CD14-positive monocyte (primary cell): Measurements from ENCODE around the gene PSMB8. TPM values are rescaled to one million over a fixed set of nuclear protein-coding genes. Genes with fewer than 3 reads are reported as not detected.
A peak's percentile ranks its signal among the peaks of the same experiment; 100 is the strongest.

Experiments used
- DNase-seq, 3 donors: peaks; one replicate each; pipeline ENCODE4 v3.0.0-alpha.2; 2011 to 2022
- H2AFZ ChIP-seq: 2 replicates; pipeline ENCODE4 v1.6.0; 2012; ENCODE audit warnings: mild to moderate bottlenecking, low read depth, low read length, inconsistent platforms; ENCODE audit not compliant: insufficient read depth, poor library complexity, severe bottlenecking
- H3K27ac ChIP-seq, 2 donors: 1 replicate in 1 of 2; 2 replicates in 1 of 2; pipeline ENCODE4 v1.5.1; 2012 to 2013; ENCODE audit warnings: low read length in 2 of 2, control low read depth in 1 of 2, inconsistent platforms in 1 of 2, low read depth in 1 of 2, mild to moderate bottlenecking in 1 of 2
- H3K27me3 ChIP-seq, 2 donors: one replicate each; pipeline versions ENCODE4 v1.6.0 to v1.6.1; 2011 to 2013; ENCODE audit warnings: low read length in 2 of 2; ENCODE audit not compliant: control insufficient read depth in 2 of 2, insufficient read depth in 2 of 2
- H3K36me3 ChIP-seq, 2 donors: replicated peaks in 1 of 2; 1 replicate in 1 of 2; 2 replicates in 1 of 2; pipeline versions ENCODE4 v1.5.1 to v1.6.1; 2012 to 2013; ENCODE audit warnings: low read length in 2 of 2, control low read depth in 1 of 2, inconsistent platforms in 1 of 2, mild to moderate bottlenecking in 1 of 2; ENCODE audit not compliant: insufficient read depth in 2 of 2, control insufficient read depth in 1 of 2
- H3K4me1 ChIP-seq, 2 donors: 1 replicate in 1 of 2; 2 replicates in 1 of 2; pipeline versions ENCODE4 v1.5.1 to v1.6.1; 2012 to 2013; ENCODE audit warnings: low read length in 2 of 2, control low read depth in 1 of 2, inconsistent platforms in 1 of 2, mild to moderate bottlenecking in 1 of 2, moderate library complexity in 1 of 2; ENCODE audit not compliant: insufficient read depth in 2 of 2, control insufficient read depth in 1 of 2
- H3K4me2 ChIP-seq: replicated peaks from 2 replicates; pipeline ENCODE3; 2012; ENCODE audit warnings: low read length, moderate library complexity, mild to moderate bottlenecking; ENCODE audit not compliant: poor library complexity, severe bottlenecking; ENCODE audit errors: extremely low read depth
- H3K4me3 ChIP-seq, 3 experiments: fragments of 200-600 bp in 1 of 3; sonication (generic) in 1 of 3; replicated peaks in 1 of 3; 1 replicate in 2 of 3; 2 replicates in 1 of 3; pipeline ENCODE4 v1.5.1; 2011 to 2013; ENCODE audit warnings: low read length in 3 of 3, mild to moderate bottlenecking in 3 of 3, control low read depth in 2 of 3, low read depth in 2 of 3, inconsistent platforms in 1 of 3, moderate library complexity in 1 of 3
- H3K79me2 ChIP-seq: 2 replicates; pipeline ENCODE4 v1.6.0; 2012; ENCODE audit warnings: mild to moderate bottlenecking, control low read depth, inconsistent platforms, low read length, moderate library complexity; ENCODE audit not compliant: insufficient read depth
- H3K9ac ChIP-seq: 2 replicates; pipeline ENCODE4 v1.6.0; 2017; ENCODE audit warnings: low read length, mild to moderate bottlenecking; ENCODE audit not compliant: insufficient read depth, poor library complexity, severe bottlenecking
- H3K9me3 ChIP-seq, 2 donors: replicated peaks in 1 of 2; 1 replicate in 1 of 2; 2 replicates in 1 of 2; pipeline versions ENCODE4 v1.5.1 to v1.6.1; 2012 to 2013; ENCODE audit warnings: low read length in 2 of 2, control low read depth in 1 of 2; ENCODE audit not compliant: control insufficient read depth in 1 of 2, insufficient read depth in 1 of 2
- H4K20me1 ChIP-seq: 2 replicates; pipeline ENCODE4 v1.6.0; 2012; ENCODE audit warnings: mild to moderate bottlenecking, low read length, control low read depth, moderate library complexity; ENCODE audit not compliant: insufficient read depth
- H3K27ac Mint-ChIP-seq, 7 donors: one replicate each; pipeline ENCODE4 v1.8.0; 2020; ENCODE audit warnings: mild to moderate bottlenecking in 7 of 7, mixed read lengths in 7 of 7, moderate library complexity in 6 of 7, inconsistent platforms in 2 of 7
- H3K27me3 Mint-ChIP-seq, 3 donors: one replicate each; pipeline ENCODE4 v1.8.0; 2021 to 2022; ENCODE audit warnings: low read depth in 3 of 3, mild to moderate bottlenecking in 3 of 3, mixed read lengths in 3 of 3, moderate library complexity in 3 of 3, inconsistent platforms in 1 of 3
- H3K36me3 Mint-ChIP-seq, 2 donors: one replicate each; pipeline ENCODE4 v1.8.0; 2020; ENCODE audit warnings: mixed read lengths in 2 of 2, inconsistent platforms in 1 of 2, mild to moderate bottlenecking in 1 of 2
- H3K4me1 Mint-ChIP-seq: one replicate; pipeline ENCODE4 v1.8.0; 2020; ENCODE audit warnings: mild to moderate bottlenecking, mixed read lengths
- H3K4me3 Mint-ChIP-seq, 2 donors: one replicate each; pipeline ENCODE4 v1.8.0; 2020; ENCODE audit warnings: mild to moderate bottlenecking in 2 of 2, mixed read lengths in 2 of 2, moderate library complexity in 1 of 2
- H3K9me3 Mint-ChIP-seq, 7 donors: one replicate each; pipeline ENCODE4 v1.8.0; 2020 to 2022; ENCODE audit warnings: mixed read lengths in 7 of 7, mild to moderate bottlenecking in 6 of 7, moderate library complexity in 6 of 7, inconsistent platforms in 2 of 7
- CTCF ChIP-seq: fragments of 200-600 bp; IDR thresholded peaks from one replicate; pipeline ENCODE4 v1.8.0; 2022; ENCODE audit warnings: antibody characterized with exemption, mild to moderate bottlenecking
- WGBS: methylation state at CpG from one replicate; pipeline ENCODE4 v1.1.5; 2013; ENCODE audit warnings: missing lambda C conversion rate; ENCODE audit not compliant: insufficient coverage; 5-methylcytosine and 5-hydroxymethylcytosine counted together
- intact Hi-C, 2 donors: fragments of 100-400 bp; cut with micrococcal nuclease; formaldehyde crosslinking; loops; one replicate each; pipeline versions ENCODE4 v1.15.0 to v1.15.1; 2023
- polyA plus RNA-seq, 3 donors: library from polyadenylated mRNA; depleted of rRNA in 1 of 3; unstranded in 2 of 3; stranded (reverse) in 1 of 3; fragments of 300-500 nt in 2 of 3; fragments of >200 nt in 1 of 3; fragmentation: Illumina TruSeq in 2 of 3; gene quantifications; 1 replicate in 2 of 3; 2 replicates in 1 of 3; pipeline ENCODE4 v1.2.3, GENCODE V29; 2012 to 2021

PSMB8 gene
- polyA plus RNA-seq, 3 donors = 164 to 534 (median 487) TPM

- H3K27me3 Mint-ChIP-seq = peaks cover 0 to 6% (median 0%) of the 10 kb centered on the region in 3 donors
- TF ChIP-seq CTCF = no peak
- no peaks in the 10 kb centered on the region for H3K9me3 Mint-ChIP-seq
- Histone ChIP-seq H3K4me3 (no peak overlapping the region), H3K4me2 (no peak overlapping the region), H4K20me1 (peaks cover 16% of the 10 kb centered on the region), H3K4me1 (peaks cover 42 to 63% of the 10 kb centered on the region in 2 donors), H2AFZ (no peak overlapping the region), H3K27ac (peak overlapping the region in 1 of 2 donors; percentile 7), H3K9ac (no peak overlapping the region), H3K27me3 (no peaks in the 10 kb centered on the region), H3K79me2 (peaks cover 65% of the 10 kb centered on the region), H3K36me3 (peaks cover 31 to 48% of the 10 kb centered on the region in 2 donors), H3K9me3 (no peaks in the 10 kb centered on the region)
- 35% methylated on average over 5 of the region's 9 CpGs for WGBS
- peaks cover 60% of the 10 kb centered on the region for H3K4me1 Mint-ChIP-seq
- no peak for DNase-seq
- peak overlapping the region in 4 of 7 donors; percentile 26 to 83 (median 70) for H3K27ac Mint-ChIP-seq
- intact Hi-C loops = loop anchor here (2.0 to 5.0 kb wide), 2 partner anchors 14 to 132 kb away; partner anchors contain the start of gene PSMB9 (in 1 of the 2)
- no peak overlapping the region for H3K4me3 Mint-ChIP-seq
- H3K36me3 Mint-ChIP-seq = peaks cover 52 to 57% of the 10 kb centered on the region in 2 donors
Observed at GRCh38 chr6:32840604-32841246, 3.1 kb downstream of the PSMB8 start.

DNA sequence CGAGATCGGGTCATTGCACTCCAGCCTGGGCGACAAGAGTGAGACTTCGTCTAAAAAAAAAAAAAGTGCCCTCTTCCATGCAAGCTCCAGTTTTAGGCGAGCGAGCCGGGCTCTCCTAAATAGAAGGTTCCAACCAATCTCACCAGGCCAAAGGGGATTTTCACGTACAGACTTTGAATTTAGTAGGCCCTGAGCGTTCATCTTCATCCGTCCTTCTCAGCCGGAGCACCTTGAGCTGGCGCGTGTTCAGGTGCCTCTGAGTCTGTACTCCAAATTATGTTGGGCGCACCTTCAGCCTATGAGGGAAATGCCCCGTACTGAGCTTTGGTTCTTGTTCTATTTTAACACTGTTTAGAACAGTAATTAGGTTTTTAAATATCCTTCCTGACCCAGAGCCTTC lies 4.5 kb downstream of the PSMB8 start:
- H3K4me1 Mint-ChIP-seq = peaks cover 56% of the 10 kb centered on the region
- no peaks in the 10 kb centered on the region for H3K9me3 Mint-ChIP-seq
- Histone ChIP-seq H2AFZ (no peak overlapping the region), H3K27me3 (no peaks in the 10 kb centered on the region), H3K4me3 (no peak overlapping the region), H3K9ac (no peak overlapping the region), H3K27ac (peak overlapping the region; percentile 82 to 86), H4K20me1 (peaks cover 19% of the 10 kb centered on the region), H3K79me2 (peaks cover 51% of the 10 kb centered on the region), H3K4me2 (no peak overlapping the region), H3K36me3 (peaks cover 44 to 61% of the 10 kb centered on the region in 2 donors), H3K4me1 (peaks cover 34 to 52% of the 10 kb centered on the region in 2 donors), H3K9me3 (no peaks in the 10 kb centered on the region)
- 95% methylated on average over 11 of the region's 15 CpGs for WGBS
- no peaks in the 10 kb centered on the region for H3K27me3 Mint-ChIP-seq
- no peak for DNase-seq
- H3K36me3 Mint-ChIP-seq = peaks cover 61 to 62% of the 10 kb centered on the region in 2 donors
- no peak for TF ChIP-seq CTCF
- H3K27ac Mint-ChIP-seq = peak overlapping the region; percentile 4 to 94 (median 85)
- H3K4me3 Mint-ChIP-seq = no peak overlapping the region
- intact Hi-C loops = loop anchor here (2.0 to 5.0 kb wide), 2 partner anchors 13 to 33 kb away; partner anchors contain the start of gene TAP1 (in 1 of the 2)
